ENCODE results near the gene NUDT8.
"Not testable (repeated sequence)": the region's sequence is repeated elsewhere in the genome, so short reads cannot be mapped to it uniquely, and the experiment has no call there.

Gene NUDT8

GRCh38 chr11:67629386-67630227, at the start of gene NUDT8:
TSS of gene NUDT8 (minus strand) at chr11:67629937. CDS start at chr11:67629911, 26 bp downstream.
- peak; percentile 46 for DNase-seq (ENCODE audit: low read depth)

- no peak for DNase-seq (ENCODE audit: low read depth)
These were observed 45.5 kb upstream of the NUDT8 start for GRCh38 chr11:67675058-67675747.

- no peak for DNase-seq (ENCODE audit: low read depth)
These were observed 44.7 kb upstream of the NUDT8 start, which contains the start of gene ALDH3B2 for GRCh38 chr11:67674442-67674871. TSS of gene ALDH3B2 (minus strand) at chr11:67674623. CDS start at chr11:67666935, 7,688 bp downstream.

GRCh38 chr11:67673902-67674301, 44.2 kb upstream of the NUDT8 start:
- no peak for DNase-seq (ENCODE audit: low read depth)

- no peak for DNase-seq (ENCODE audit: low read depth)
These were observed 43.6 kb upstream of the NUDT8 start for GRCh38 chr11:67673358-67673757.

- no peak for DNase-seq (ENCODE audit: low read depth)
These were observed 41.4 kb upstream of the NUDT8 start for GRCh38 chr11:67671211-67671520.

- no peak for DNase-seq (ENCODE audit: low read depth)
These were observed 40.8 kb upstream of the NUDT8 start for GRCh38 chr11:67670316-67671210.

- no peak for DNase-seq (ENCODE audit: low read depth)
These were observed 38.4 kb upstream of the NUDT8 start for GRCh38 chr11:67668192-67668551.

GRCh38 chr11:67667490-67668191, 37.9 kb upstream of the NUDT8 start:
- DNase-seq (ENCODE audit: low read depth) = no peak

- DNase-seq (ENCODE audit: low read depth) = no peak
These were observed 37.1 kb upstream of the NUDT8 start for GRCh38 chr11:67666676-67667489.

GRCh38 chr11:67666303-67666645, 36.5 kb upstream of the NUDT8 start:
- no peak for DNase-seq (ENCODE audit: low read depth)

- DNase-seq (ENCODE audit: low read depth) = no peak
These were observed 36.0 kb upstream of the NUDT8 start for GRCh38 chr11:67665541-67666302.

GRCh38 chr11:67664696-67665540, 35.2 kb upstream of the NUDT8 start:
- DNase-seq (ENCODE audit: low read depth) = no peak

GRCh38 chr11:67664213-67664585, 34.5 kb upstream of the NUDT8 start:
- DNase-seq (ENCODE audit: low read depth) = no peak

- DNase-seq (ENCODE audit: low read depth) = no peak
These were observed 33.9 kb upstream of the NUDT8 start for GRCh38 chr11:67663532-67664212.

GRCh38 chr11:67662835-67663531, 33.2 kb upstream of the NUDT8 start:
- no peak for DNase-seq (ENCODE audit: low read depth)

GRCh38 chr11:67662142-67662834, 32.6 kb upstream of the NUDT8 start:
- DNase-seq (ENCODE audit: low read depth) = no peak

- not testable (repeated sequence) for DNase-seq (ENCODE audit: low read depth)
These were observed 31.0 kb upstream of the NUDT8 start for GRCh38 chr11:67660752-67661151.

All from GM04504 (cell line).